Stimulated activated CD8-positive, alpha-beta memory T cell treated with anti-CD3 and anti-CD28 coated beads, Interleukin-12 subunit alpha, Interleukin-12 subunit beta, amount 100 ng/mL, for 24 hours (primary cell): ENCODE results near the gene COPS9.

Source experiments
- DNase-seq: peaks from one replicate; pipeline ENCODE4 v3.0.0-alpha.2; 2020; ENCODE audit errors: extremely low read depth

The COPS9 gene

DNA sequence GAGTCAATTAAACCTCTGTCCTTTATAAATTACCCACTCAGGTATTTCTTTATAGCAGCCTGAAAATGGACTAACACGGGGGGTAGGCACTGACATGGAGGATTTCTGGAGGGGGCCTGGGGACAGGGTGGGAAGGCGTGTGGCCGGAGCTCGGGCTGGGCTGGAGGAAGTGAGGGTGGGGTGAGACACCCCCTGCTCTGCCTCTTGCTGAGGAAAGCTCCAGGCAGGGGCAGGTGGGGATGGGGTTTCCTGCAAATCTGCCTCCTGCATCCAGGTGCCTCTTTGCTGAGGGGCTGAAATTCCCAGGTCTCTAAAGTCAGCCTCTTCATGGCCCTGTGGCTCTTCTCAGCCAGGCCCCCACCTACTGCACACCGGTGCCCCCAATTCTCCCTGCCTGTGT, 30.1 kb upstream of the COPS9 start:
- DNase-seq = no peak

DNA sequence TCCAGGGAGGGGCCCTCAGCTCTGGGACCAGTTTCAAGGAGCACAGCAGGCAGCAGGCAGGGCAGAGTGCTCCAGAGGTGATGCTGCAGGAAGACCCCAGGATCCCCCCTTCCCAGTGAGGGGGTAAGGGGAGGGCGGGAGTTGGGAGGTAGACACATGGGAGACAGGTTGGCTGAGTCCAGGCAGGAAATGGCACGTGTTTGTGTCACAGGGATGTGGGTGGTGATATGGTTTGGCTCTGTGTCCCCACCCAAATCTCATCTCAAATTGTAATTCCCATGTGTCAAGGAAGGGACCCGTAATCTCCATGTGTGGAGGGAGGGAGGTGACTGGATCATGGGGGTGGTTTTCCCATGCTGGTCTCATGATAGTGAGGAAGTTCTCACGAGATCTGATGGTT, 29.6 kb upstream of the COPS9 start:
- no peak for DNase-seq

DNA sequence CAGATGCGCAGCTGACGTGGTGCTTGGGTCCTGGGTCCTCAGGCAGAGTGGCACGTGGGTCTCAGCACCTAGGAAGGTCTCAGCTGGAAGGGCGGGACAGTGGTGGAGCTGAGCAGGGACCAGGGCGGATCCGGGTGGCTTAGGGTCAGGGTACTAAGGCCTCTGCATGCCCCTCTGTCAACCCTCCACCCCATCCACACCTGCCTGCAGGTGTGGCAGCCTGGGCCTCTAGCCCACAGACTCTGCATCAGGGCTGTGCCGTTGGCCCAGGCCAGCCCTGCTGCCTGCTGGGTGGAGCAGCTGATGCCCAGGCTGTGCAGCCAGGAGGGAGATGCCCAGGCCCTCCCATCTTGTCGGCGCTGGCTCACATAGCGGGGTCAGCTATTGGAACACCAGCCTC, 28.9 kb upstream of the COPS9 start:
- DNase-seq = no peak

DNA sequence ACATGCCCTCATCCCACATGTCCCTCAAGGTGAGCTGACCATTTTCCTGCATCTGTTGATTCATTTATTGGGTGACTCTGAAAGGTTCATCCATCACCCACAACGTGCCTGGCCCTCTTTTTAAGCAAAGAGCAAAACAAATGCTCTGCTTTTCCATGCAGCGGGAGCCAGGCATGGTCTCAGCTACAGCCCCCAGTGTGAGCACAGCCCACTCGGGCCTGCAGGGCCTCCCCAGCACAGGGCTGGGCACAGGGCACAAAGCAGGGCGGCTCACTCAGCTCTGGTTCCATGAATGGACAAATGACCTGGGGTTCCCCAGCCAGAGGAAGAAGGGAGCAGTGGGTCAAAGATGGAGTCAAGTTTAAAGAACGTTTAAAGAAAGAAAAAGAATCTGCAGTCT, 28.5 kb upstream of the COPS9 start:
- no peak for DNase-seq

DNA sequence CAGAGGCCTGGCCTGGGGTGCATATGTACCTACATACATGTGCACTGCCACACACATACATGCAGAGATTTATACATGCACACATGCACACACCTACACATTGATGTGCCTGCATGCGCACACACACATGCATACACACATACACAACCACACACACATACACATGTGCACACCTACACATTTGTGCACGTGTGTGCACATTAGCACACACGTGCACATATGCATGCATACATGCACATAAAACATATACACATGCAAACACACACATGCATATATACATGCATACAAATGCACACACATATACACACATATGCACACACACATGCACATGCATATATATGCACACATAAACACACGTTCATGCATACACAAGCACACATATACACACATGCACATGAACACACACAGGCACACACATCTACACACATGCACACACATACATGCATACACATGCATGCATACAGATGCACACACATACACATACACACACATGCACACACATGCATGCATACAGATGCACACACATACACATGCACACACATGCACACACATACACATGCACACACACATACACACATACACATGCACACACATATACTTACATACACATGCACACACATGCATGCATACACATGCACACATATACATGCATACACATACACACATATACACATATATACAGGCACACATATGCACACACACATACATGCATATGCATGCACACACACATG, 27.9 kb upstream of the COPS9 start:
- no peak for DNase-seq

DNA sequence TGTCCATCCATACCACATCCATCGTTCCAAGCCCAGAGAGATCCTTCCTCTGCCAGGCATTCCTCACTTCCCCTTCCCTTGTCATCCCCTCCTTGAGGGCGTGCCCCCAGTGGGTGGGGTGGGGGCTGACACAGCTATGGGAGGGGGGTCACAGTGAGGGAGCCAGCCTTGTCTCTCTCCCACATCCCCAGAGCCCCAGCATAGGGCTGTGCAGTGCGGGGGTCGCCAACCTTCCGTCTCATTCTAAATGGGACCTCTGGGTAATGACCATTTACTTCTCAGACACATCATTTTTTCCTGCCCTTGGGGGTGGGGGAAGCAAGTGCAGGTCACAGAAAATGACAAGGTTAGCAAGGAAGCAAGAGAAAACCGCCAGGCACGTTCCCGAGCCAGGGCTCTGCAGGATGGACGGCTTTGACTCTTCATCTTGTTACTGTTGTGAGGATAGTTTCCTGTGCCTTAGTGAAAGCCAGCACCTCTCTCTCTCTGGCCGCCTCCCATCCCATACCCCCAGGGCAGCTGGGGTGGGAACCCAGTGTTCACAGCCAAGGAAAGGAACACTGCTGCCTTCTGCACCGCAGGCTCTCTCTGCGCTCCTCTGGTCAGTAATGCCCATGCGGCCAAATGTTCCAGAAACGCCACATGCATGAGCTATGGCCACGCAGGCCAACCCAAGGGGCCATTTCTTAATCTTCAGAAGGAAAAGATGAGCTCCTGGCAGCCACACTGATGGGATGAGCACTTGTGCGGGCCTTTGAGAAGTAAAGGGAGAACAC, 27.0 kb upstream of the COPS9 start:
- DNase-seq = no peak

DNA sequence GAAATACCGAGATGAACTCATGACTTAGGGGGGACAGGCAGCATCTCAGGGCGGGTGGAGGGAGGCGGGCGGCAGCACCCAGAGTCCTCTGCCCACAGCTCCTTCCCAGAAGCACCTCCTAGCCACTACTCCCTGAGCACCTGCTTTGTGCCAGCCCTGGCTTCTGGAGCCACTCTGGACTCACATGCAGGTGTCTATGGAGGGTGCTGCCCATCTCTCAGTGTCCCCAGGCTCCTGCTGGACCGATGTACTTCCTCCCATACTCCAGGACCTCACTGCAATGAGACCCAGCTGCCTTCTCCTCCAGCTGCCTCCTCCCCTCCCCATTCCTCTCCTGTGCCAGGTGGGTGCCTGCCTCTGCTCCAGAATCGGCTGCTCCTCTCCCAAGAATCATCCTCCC, 26.4 kb upstream of the COPS9 start:
- DNase-seq = no peak

DNA sequence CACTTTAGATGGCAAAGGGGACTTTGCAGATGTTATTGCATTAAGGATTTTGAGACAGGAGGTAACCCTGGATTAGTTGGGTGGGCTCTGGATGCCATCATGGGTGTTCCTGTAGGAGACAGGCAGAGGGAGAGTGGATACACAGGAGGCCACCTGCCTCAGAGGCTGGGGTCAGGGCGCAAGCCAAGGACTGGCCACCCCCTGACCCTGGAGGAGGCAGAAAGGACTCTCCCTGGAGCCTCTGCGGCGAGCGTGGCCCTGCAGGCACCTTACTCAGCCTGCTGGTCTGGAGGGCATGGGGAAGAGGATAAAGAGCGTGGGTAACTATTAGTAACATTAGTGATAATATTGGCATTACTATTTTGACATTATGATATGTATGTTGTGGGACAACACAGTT, 25.9 kb upstream of the COPS9 start:
- no peak for DNase-seq

DNA sequence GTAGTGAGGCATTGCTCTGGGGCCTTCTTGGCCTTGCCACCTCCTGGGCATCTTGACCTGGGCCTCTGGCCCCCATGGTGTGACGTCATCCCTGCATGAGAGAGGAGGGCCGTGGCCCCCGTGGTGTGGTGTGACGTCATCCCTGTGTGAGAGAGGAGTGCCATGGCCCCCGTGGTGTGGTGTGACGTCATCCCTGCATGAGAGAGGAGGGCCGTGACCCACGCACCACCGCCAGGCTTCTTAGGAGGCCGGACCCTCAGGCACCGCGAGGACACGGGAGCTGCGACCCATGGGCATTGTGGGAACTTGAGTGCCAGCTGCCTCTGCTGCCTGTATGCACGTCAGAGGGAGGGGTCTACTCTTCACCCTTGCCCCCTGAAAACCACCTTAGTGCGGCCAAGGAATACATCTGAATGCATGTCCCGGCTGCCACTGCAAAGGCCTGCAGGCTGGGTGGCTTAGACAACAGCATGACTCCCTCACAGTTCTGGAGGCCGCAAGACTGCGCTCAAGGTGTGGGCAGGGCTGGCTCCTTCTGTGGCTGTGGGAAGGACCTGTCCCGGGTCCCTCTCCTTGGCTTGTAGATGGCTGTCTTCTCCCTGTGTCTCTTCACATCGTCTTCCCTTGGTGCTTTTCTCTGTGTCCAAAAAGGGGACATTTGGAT, 25.1 kb upstream of the COPS9 start:
- DNase-seq = no peak

DNA sequence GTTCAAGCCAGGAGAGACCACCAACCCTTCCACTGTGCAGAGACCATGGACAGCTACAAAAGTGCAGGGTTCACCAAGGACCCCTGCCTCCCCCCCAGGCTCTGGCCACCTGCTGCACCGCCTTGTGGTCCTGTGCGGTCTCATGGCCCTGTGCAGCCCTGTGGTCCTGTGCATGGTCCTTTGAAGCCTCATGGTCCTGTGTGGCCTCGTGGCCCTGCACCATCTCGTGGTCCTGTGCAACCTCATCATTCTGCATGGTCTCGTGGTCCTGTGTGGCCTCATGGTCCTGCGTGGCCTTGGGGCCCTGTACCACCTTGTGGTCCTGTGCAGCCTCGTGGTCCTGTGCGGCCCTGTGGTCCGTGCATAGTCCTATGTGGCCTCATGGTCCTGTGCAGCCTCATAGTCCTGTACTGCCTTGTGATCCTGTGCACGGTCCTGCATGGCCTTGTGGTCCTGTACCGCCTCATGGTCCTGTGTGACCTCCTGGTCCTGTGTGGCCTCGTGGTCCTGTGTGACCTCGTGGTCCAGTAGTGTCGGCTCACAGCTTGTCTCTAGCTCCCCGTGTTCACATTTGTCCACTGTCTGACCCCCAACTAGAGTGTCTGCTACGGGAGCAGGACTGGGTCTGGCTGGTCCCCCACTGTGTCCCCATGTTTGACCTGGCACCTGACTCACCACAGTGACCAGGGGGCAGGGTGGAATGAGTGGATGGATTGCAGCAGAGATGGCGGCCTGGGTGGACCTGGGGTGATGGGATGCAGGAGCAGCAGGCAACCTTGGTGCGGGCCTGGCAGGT, 24.4 kb upstream of the COPS9 start:
- DNase-seq = no peak

DNA sequence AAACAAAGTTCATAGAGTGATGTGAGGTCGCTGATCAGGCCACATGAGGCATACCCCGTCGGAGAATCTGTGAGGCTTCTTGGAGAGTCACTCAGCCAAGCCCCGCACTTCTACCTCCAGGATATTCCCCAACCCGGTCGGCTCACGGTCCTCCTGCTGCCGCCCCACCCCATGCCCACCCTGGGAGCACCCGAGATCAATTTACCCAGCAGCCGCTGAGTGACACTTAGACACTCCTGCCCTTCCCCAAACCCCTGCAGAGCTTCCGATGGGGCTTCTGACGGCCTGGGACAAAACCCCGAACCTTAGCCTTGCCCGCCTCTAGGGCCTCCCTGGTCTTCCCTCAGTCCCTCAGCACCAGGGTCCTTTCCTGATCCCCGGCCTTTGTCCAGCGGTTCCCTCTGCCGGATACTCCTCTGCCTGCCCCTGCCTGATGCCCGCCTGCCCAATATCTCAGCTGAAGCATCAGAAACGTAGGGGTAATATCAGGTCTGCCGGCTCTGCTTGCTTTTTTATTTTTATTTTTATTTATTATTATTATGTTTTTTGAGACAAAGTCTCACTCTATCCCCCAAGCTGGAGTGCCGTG, 23.2 kb upstream of the COPS9 start:
- no peak for DNase-seq

DNA sequence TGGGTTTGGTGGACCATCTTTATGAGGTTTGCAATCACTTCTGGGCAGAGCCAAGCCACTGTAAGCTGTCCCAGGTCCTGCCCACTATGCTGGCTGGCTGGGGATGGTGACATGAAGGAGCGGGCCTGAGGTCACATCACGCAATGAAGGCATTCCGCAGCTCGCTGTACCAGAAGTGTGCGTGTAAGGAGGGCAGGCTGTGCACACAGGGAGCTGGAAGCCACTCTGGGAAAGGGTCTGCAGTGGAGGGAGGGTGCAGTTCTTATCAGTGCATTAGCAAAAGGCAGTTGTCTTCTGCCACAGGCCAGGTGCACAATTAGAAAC, 21.0 kb upstream of the COPS9 start:
- DNase-seq = no peak

DNA sequence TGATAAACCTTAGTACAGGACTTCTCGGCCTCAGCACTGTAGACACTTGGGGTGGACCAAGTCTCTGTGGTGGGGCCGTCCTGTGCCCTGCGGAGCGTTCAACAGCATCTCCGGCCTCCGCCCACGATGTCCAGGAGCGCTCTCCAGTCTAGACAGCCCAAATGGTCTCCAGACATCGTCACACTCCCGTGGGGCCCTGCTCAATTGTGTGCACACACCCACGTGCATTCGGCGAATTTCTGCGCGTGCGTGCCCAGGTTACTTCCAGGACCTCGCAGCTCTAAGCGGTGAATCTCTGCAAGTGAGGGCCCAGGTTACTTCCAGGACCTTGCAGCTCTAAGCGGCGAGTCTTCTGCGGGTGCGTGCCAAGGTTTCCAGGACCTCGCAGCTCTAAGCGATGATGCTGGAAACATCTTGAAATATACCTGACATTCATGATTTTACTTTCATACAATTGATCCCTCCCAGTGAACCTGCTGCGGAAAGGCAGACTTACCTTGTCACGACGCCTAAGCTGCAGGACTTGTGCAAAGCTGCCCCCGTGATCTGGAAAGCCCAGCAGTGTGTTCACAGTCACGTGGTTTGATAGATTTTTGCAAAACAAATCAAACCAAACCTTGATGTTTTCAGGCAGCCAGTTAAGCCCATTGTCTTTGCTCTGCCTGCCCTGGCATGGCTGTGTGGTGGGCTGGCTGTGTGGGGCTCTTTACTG, 20.5 kb upstream of the COPS9 start:
- no peak for DNase-seq

DNA sequence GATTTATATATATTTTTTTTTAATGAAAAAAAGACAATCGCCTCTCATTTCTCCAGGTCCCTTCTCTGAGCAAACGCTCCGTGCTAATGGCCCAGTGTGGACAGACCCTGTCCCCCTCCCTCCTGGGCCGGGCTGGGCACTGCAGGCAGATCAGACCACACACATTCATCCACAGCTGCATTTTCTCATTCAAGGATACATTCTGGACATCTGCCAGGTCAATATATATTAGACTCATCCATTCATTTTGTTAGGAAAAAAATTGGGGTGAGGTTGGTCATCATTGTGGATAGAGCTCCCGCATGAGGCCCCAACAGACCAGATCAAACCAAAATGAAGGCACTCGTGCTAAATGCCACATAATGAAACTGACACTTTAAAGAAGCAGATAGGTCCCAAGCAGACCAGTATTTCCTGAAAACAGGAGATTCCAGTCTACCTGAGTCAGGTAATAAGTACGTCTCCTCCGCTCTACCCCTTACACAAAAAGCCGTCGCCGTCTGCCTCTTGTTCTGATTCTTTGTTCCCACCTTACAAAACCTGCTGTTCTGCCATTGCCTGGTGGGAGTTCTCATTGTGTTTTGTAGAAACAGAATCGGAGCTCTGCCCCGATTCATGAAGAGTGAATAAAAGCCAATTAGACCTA, 19.8 kb upstream of the COPS9 start:
- no peak for DNase-seq

DNA sequence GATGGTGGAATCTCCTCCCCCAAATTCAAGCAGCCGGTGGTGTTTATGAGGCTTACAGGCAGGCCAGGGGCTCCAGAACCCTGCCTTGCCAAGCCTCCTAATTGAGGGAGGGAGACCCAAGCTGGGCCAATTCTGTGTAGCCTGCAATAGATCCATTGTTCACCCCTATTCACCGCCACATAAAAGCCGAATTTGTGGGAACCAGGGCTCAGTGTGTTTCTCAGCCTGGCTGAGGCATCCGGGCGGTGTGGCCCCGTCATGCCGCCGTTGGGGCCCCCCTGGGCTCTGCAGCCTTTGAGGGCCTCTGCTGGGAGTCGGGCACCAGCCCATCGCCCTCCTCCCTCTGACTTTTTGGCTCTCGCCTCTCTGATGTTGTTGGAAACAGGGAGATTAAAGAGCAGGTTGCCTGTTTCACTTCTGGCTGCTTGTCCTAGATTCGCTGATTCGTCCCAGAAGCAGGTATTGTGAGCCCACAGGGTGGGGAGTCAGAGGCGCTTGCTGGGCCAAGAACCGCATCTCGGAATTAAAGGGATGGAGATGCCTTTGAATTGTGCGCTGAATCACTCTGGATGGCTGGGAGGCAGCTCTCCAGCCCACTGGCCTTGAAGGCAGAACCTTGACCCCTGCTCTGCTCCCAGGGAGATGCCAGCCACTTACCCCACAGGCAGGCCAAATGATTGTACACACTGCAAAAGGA, 19.1 kb upstream of the COPS9 start:
- DNase-seq = no peak

DNA sequence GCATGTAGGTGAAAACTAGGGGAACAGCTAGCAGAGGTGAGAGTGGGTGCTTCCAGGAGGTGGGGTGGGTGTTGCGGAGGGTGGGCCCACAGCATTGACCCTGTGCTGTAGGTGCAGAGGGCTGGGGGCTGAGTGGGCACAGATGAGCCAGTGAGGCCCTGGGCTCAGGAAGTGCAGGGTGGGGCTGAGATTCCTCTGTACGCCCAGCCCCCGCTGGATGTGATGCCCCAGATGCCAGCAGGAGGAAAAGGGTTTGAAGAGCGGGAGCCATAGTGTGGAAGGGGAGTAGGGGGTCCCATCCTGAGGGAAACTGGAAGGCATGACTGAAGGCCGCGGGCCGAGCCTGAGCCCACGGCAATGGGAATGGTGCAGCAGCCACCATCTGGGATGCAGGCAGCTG, 18.5 kb upstream of the COPS9 start:
- DNase-seq = no peak

DNA sequence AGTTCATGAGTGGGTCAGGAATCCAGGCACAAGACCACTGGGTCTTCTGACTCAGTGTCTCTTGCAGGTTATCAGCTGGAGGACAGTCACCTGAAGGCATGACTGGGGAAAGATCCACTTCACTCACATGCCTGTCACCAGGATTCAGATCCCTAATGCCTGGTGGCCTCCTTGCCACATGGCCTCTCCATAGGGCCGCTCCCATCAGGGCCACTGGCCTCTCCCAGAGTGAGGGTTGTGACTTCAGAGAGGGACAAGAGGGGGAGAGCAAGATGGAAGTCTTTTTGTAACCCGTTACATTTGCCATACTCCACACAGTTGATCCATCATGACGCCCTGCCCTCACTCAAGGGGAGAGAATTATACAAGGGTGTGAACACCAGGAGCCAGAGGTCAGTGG, 17.3 kb upstream of the COPS9 start:
- no peak for DNase-seq

DNA sequence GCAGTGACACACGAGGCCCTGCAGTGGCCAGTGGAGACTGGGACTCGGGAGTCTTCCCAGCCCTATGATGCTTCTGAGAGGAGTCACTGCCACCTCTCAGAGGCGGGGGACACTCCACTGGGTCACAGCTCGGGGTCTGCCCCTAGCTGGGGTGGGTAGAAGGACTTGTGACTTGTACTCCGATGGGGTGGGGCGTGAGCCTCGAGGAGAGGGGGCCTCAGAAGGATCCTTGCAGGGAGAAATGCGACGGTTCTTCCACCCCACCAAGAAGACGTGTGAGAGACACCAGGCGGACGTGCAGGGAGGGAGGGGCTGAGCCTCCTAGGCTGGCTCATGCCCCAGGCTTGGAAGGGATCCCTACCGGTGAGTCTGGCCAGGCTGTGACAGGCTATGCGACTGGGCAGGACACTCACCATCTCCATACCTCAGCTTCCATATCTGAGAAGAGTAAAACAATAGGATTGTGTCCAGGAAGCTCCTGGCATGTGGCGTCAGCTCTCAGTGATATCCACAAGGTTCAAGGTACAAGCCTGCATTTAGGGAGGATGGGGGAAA, 15.4 kb upstream of the COPS9 start:
- DNase-seq = no peak

DNA sequence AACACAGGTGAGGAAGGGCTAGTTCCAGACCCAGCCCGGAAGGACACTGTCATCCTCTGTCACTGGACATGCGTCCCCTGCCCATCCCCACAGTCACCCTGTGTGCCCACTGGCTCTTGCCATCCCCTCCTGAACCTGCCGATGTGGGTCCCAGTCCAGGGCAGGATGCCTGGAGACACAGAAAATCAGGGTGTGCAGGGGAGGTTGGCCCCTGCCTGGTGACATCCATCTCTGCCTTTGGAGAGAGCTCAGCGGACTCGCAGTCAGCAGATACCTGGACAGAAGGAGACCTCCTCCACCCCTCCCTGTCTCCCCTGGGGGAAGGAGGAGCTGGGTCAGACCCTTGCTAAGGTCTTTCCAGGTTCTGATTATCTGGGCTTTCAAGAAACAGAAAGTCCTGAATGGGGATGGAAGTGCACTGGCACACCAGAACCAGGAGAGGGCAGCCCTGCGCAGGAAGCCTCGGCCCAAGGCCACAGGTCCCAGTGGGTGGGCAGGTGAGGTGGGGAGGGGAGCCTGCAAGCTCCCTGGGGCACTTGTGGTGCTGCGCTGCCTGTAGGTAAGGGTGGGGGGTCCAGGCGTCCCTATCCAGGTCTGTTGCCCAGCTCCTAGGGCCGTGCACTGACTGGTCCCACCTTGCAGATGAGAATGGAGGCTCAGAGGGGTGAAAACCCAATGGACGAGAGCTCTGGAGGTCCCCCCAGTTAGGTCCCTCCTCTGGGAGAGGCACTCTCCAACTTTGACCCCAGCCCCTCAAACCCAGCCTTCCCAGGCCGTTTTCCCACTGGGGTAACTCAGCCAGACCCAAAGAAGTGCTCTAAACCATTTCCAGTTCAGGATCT, 14.1 kb upstream of the COPS9 start:
- no peak for DNase-seq
